NCI-H187 treated with DMSO at 0.1 percent for 48 hours (cell line): ENCODE measurements around the gene KANSL2.
A peak's percentile ranks its signal among the peaks of the same experiment; 100 is the strongest.
"Not testable (repeated sequence)": the region's sequence is repeated elsewhere in the genome, so short reads cannot be mapped to it uniquely, and the experiment has no call there.

Experiments
- DNase-seq: peaks from one replicate; lab custom pipeline; 2025; lab: John Stamatoyannopoulos, UW

Gene KANSL2

GRCh38 chr12:48682927-48683326, 889 bp upstream of the KANSL2 start:
- DNase-seq, result no peak

DNA sequence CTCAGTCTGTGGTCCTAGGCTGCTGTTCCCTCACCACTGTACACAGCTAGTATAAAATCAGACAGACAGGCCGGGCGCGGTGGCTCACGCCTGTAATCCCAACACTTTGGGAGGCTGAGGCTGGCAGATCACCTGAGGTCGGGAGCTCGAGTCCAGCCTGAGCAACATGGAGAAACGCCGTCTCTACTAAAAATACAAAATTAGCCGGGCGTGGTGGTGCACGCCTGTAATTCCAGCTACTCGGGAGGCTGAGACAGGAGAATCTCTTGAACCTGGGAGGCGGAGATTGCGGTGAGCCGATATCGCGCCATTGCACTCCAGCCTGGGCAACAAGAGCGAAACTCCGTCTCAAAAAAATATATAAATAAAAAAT, 481 bp upstream of the KANSL2 start:
- not testable (repeated sequence) for DNase-seq

DNA sequence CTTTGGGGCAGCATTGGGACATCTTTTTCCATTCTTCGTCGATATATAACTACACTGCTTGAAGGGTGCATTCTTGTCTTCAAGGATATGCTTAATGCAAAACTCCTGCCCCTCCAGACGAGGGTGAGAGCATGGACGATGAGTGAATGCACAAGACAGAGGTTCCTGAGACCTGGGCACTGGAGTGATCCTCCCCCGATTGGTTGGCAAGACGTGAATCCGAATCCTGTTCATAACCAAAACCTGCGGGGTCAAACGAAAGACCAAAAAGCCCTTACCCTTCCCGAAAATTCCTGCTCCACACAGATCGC, 684 bp downstream of the KANSL2 start:
- no peak for DNase-seq

GRCh38 chr12:48680861-48681260, 1.2 kb downstream of the KANSL2 start:
- DNase-seq, result no peak

GRCh38 chr12:48678551-48679185, 3.4 kb downstream of the KANSL2 start:
- DNase-seq, result no peak

GRCh38 chr12:48671231-48671856, 10.7 kb downstream of the KANSL2 start:
- DNase-seq, result no peak

GRCh38 chr12:48668996-48669395, 13.0 kb downstream of the KANSL2 start:
- no peak for DNase-seq

DNA sequence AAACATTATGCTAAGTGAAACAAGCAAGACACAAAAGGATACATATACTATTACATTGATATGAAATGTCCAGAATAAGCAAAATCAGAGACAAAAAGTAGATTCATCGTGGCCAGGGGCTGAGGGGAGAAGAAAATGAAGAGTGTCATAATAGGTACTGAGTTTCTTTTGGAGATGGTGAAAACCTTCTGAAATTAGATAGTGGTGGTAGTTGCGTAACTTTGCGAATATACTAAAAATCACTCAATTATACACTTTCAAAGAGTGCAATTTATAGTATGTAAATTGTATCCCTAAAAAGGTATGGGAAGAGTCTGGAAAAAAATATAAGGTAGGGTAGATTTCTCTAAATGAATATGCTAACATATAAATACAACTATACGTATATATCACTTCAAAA, 22.2 kb downstream of the KANSL2 start:
- DNase-seq, result no peak

DNA sequence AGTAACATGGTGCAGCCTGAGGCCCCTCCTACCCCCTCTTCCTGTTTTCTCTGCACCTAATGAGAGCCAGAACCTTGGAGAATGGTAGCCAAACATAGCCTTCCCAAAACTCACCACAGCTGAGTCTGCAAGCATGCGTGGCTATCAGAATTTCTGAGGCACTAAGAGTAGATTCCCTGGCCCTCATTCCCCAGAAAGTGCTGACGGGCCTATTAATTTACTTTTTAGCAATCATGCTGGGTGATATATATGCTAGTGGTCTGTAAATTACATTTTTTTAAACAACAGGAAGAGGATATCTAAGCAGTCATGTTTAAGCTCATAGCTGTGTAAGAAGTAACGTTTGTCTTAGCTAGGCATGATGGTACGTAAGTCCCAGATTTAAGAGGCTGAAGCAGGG, 30.4 kb downstream of the KANSL2 start:
- DNase-seq, result no peak

DNA sequence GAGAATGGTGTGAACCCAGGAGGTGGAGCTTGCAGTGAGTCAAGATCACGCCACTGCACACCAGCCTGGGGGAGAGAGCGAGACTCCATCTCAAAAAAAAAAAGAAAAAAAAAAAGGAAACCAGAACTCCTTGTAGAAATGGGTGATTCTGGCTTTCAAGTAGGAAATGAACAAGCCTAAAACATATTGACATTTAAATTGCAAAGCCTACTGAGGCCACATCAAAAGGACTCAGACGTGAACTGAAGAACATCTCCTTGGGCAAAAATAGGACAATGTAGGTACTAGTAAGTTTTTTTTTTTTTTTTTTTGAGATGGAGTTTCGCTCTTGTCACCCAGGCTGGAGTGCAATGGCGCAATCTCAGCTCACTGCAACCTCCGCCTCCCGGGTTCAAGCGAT, 36.7 kb downstream of the KANSL2 start:
- DNase-seq, result not testable (repeated sequence)

- no peak for DNase-seq
Measured at GRCh38 chr12:48643011-48643410, 39.0 kb downstream of the KANSL2 start.

- DNase-seq, result not testable (repeated sequence)
Measured at GRCh38 chr12:48641752-48642555, 40.1 kb downstream of the KANSL2 start.

DNA sequence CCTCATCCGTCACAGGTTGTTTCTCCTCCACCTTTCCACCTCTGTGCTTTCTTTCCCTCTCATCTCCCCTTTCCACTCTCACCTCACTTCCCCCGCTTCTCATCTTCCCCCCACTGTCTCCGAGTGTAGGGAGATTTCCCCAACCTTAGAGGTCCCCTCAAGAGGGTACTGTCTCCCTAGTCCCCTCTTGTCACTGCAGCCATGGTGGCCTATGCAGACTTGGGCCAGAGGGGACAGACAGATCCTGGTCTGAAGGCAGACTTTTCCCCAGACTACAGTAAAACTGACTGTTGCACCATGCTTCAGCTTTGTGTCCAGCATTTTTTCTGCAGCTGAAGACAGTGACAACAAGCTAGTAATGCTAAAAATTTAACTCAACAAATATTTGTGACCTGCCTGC, 41.2 kb downstream of the KANSL2 start:
- no peak for DNase-seq

GRCh38 chr12:48640428-48640827, 41.6 kb downstream of the KANSL2 start:
- DNase-seq, result no peak

DNA sequence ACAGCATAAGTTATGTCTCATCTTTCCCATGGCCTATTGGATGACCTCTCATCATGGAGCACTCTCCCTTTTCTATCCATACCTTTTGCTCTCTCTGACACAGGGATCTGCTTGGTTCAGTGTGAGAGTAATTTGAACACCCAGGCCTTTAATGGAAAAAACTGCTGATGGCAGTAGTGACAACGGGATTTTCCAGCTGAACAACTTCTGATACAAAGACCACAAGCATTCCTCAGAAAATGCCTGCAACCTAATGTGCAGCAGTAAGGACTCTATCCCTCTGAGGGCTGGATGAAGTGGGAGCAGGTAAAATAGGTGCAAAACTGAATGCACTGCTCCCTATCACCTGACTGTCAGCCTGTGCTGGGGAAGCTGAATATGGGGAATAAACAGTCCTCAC, 51.0 kb downstream of the KANSL2 start:
- no peak for DNase-seq

- DNase-seq, result no peak
Measured at GRCh38 chr12:48630346-48630745, 51.7 kb downstream of the KANSL2 start.

GRCh38 chr12:48629541-48629940, 52.5 kb downstream of the KANSL2 start:
- no peak for DNase-seq

DNA sequence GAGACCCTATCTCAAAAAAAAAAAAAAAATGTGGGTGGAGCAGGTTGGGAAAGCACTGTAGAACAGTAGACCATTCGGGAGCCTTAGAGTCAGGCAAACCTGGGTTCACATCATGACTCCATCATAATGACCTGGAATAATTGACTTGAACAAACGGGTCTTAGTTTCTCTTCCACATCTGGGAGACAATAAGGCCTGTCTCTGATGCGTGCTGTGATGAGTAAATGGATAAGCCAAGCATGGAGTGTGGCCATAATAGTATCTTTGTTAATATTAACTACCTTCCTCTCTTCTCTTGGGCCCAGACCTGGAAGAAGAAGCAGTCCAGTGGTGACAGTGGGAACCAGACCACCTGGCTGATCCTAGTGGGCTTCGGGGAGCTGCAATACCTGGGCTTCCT, 54.5 kb downstream of the KANSL2 start:
- no peak for DNase-seq

DNA sequence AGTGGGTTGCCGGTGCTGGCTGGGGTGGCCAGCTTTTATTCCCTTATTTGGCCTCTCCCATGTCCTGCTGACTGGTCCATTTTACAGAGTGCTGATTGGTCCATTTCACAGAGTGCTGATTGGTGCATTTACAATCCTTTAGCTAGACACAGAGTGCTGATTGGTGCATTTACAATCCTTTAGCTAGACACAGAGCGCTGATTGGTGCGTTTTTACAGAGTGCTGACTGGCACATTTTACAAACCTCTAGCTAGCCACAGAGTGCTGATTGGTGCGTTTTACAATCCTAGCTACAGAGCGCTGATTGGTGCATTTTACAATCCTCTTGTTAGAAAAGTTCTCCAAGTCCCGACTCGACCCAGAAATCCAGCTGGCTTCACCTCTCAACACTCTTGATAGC, 59.0 kb downstream of the KANSL2 start:
- DNase-seq, result not testable (repeated sequence)

- DNase-seq, result peak; percentile 61
Measured at GRCh38 chr12:48618541-48618940, 63.5 kb downstream of the KANSL2 start.

DNA sequence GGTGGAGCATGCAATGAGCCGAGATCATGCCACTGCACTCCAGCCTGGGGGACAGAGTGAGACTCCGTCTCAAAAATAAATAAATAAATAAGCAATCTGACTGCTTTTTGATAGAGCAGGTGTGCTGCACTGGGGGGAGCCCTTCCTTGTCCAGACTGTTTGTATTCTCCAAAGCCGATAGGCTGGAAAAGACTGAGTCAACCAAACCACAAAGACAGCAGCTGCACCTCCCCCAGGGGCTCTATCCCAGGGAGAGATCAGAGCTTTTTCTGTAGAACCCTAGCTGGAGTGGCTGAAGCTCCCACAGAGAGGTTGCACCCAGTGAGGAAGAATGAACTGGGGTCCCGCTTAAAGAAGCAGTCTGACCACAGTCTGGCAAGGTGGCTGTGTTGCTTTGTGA, 66.4 kb downstream of the KANSL2 start:
- DNase-seq, result no peak

- DNase-seq, result no peak
Measured at GRCh38 chr12:48613321-48613720, 68.7 kb downstream of the KANSL2 start.
